HG03280 (cell line): Measurements from ENCODE around the gene PALLD.
"Not testable (repeated sequence)": the region's sequence is repeated elsewhere in the genome, so short reads cannot be mapped to it uniquely, and the experiment has no call there.

ENCODE experiments used
- ATAC-seq: cut with Tn5 transposase; IDR thresholded peaks from one replicate; pipeline ENCODE4 v1.9.1; 2021; ENCODE audit warnings: mild to moderate bottlenecking, moderate library complexity; ENCODE audit not compliant: unreplicated experiment

PALLD gene

DNA sequence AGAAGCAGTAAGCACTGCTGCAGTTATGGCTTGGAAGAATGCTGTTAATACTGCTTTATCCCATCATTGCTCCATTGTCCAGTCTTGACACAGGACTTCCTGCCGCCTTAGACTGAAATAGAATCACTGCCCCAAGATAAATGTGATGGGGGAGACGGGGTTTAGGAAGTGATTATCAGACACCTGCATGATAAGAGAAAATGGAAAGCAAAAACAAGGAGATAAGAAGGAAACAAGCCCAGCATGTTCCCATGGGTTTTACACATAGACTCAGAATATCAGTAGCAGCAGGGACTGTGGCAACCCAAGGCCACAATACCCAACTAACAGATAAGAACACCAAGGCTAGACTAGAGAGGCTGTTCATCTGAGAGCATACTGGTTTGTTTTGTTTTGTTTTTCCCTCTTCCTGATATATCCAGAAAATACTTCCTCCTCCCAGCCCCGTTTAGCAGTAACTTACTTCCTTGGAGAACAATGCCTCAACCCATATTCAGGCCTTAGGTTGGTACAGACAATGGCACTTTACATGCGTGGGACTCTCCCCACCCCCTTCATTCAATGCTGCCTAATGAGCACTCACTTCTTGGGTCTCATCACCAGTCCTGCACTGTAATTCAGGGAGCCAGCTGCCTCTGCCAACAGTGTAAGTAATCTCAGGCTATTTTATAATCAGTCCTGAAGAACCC, 280.6 kb downstream of the PALLD start:
- ATAC-seq: no peak

DNA sequence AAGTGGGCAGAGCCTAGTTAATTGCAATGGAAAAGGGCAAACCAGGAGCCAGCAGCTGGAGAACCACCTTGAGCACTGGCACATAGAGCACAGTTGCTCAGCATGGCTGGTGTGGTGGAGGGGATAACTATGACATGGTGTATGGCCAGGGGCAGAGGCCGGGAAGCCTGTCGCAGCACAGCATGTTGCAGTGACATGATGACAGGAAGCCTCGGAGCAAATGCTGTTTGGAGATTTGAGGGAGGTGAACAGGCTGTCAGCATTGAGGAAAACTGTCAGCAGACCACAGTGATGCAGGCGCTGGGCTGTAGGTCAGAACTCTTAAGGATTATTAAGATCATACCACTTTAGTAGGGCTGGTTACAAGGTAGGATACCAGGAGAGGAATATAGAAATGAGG, 284.5 kb downstream of the PALLD start:
- no peak for ATAC-seq

DNA sequence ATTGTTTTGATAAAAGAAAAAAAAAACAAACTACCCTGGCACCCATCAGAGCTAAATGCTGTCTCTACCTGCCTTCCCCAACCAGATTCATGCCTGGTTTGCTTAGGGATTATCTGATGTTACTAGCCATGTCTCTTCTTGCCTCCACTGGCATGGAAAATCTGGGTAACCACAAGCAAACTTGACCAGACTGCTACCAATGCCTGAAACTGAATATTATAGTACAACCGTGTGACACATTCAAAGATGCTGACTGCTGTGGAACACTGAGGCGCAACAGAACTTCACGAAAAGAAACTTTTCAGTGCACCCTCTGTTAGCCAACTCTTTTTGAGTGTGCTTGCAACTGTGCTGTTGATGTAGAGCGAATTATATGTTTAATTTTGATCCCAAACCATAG, 285.1 kb downstream of the PALLD start:
- ATAC-seq: no peak

DNA sequence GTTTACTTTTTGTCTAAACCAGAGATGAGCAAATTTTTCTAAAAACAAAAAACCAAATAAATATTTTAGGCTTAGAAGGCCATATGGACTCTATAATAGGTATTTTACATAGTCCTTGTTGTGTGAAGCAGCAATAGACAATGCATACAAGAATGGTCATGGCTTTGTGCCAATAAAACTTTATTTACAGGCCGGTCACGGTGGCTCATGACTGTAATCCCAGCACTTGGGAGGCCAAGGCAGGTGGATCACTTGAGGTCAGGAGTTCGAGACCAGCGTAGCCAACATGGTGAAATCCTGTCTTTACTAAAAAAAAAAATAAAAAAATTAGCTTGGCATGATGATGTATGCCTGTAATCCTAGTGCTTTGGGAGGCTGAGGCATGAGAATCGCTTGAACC, 285.6 kb downstream of the PALLD start:
- no peak for ATAC-seq

DNA sequence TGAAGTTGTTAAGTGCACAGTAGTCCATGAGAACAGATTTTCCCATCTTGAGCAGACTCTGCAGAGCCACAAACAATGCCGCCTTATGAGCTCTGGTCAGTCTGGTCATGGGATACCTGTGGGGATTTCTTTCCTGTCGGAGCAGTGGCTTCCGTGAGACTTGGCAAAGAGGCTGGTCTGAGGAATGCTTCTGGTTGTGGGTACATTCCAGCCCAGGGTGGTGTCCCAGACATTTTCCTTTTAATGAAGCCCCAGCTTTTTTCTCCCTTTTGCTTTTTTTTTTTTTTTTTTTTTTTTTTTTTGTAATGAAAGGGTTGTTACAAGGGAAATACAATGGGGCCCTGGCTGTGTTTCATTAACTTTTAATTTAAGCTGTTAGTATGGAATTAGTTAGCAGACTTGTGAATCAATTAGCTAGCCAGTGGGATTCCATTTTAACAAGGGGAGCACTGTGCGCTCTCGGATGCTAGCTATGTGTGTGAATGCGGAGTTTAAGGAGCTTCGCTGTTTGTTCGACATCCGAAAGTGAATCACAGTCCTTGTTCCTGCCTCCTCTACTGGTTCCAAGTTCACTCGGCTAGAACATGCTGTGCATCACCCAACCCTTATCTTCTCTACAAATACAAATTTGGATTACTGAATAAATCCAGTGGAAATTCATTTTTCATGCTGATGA, 288.1 kb downstream of the PALLD start:
- ATAC-seq: no peak

DNA sequence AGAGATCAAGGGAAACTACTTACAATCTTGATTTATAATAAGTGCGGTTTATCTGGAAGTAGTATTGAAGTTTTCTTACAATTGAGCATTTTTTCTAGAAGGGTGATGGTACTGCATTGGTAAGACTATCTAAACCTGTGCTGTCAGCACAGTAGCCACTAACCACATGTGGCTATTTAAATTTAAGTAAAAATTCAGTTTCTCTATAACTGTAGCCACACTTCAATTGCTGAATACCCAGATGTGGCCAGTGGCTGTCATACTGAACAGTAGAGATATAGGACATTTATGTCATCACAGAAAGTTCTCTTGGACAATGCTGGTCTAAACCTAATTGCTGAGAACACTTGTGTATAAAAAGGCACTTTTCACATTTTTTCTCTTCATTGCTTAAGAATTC, 290.5 kb downstream of the PALLD start:
- no peak for ATAC-seq

DNA sequence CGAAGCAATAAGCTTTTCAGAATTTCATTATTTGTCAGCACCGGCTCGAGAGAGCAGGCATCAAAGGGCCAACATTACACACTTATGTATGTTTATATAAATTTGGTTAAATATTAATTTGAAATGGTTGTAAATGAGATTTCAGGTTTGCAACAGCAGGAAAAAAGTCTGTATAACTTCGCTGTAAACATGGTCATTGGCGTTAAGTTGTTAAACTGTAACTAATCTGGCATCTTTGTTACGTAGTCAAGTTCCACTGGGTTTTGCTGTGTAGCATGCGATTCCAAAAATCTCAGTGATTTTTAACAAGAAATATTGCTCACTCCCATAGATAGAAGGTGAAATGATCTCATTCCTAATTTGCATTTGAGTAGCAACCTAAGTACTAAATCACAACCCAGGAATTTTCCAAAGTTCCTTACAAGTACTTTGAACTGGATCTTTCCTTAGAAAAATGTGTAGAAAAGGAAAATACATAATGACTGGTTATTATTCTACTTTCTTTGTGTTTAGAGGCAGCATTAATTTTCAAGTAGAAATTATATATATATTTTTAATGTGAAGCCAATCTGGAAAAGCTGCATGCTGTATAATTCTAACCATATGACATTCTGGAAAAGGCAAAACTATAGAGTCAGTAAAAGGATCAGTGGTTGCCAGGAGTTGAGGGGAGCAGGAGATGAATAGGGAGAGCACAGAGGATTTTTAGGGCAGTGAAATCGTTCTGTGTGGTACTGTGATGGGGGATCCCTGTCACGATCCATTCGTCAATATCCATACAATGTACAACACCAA, 291.1 kb downstream of the PALLD start:
- no peak for ATAC-seq

DNA sequence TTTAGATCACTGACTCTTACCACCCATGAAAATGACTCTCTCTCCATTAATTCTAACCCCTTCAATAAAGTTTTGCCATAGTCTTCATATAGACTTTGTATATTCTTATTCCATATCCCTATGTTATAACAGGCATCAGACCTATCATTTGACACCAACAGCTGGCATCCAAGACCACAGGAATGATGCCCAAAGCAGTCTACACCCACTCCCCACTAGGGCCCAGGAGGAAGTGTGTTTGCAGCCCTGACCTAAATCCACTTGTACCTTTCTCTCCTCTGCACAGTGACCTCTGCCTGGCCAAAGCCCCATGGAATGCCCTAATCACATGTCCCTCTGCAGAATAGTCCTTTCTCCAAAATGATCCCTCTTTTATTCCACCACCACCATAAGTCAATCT, 294.0 kb downstream of the PALLD start:
- ATAC-seq: no peak

DNA sequence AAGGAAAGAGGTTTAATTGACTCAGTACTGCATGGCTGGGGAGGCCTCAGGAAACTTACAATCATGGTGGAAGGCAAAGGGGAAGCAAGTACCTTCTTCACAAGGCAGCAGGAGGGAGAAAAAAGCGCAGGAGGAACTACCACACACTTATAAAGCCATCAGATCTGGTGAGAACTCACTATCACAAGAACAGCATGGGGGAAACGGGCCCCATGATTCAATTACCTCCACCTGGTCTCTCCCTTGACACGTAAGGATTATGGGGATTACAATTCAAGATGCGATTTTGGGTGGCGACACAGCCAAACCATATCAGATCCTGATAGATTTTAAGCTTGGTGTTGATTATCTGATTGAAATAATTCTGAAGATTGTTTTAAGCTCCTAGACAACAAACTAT, 294.5 kb downstream of the PALLD start:
- no peak for ATAC-seq

DNA sequence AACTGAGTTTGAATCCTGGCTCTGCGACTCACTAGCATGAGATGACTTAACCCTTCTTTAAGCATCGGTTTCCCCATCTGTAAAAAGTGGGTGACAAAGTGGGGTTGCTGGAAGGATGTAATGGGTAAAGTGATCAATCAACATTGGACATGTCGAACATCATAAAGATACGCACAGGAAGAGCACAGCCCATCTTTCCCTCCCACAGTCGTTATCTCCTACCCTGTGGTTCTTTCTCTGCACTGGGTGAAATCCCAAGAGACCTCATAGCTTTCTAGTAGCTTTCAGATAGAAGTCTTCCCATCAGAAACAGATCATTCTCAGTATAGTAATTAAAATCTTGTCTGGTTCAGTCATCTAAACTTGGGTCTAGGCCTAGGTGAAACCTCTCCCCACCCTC, 296.7 kb downstream of the PALLD start:
- no peak for ATAC-seq

DNA sequence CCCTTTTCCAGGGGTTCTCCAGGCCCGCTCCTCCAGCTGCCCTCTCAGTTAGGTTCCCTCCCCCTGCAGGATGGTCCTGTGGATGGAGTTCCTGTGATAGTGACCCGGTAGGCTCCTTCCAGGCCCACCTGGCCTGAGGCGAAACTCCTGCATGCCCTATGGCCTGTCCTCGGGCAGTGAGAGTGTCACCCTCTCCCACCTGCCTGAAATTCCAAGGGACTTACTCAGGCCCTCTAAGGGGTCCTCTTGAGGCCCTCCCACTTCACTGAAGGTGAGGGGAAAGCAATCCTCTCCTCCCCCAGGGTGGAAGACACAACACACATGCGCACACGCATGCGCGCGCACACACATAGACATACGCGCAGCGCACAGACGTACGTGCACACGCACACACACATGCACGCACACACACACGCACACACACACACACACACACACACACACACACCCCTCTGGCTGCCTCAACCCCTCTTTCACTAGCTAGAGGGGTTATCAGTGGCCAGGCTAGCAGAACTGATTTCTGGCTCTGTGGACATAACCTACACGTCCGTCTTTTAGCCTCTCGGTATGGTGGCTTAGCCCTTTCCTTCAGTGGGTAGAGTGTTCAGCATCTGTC, 297.3 kb downstream of the PALLD start:
- no peak for ATAC-seq

DNA sequence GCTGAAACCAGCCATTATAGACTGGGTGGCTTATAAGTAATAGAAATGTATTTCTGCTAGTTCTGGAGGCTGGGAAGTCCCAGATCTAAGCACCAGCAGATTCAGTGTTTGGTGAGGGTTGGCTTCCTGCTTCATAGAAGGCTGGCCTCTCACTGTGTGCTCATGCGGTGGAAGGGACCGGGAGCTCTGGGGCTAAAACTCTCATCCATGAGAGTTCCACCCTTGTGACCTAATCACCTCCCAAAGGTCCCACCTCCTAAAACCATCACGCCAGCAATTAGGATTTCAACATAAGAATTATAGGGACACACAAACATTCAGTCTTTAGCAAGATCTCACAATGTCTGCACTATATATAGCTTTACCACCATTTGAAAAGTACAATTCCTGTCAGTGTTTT, 298.0 kb downstream of the PALLD start:
- ATAC-seq: no peak

DNA sequence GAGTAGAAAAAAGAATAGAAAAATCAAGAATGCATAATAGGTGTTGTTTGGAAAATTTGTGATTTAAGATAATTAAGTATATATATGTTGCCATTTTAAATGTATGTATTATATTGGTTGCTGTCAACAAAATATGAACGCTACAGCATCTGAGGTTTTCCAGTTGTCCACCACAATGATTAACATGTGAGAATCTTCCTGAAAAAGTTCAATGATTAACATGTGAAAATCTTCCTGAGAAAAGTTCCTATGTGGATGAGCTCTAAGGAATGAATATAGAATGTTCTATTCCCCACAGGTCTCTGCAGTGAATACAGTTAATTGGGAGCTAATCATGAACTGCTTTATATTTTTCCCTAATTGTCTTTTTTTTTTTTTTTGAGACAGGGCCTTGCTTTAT, 298.5 kb downstream of the PALLD start:
- no peak for ATAC-seq

DNA sequence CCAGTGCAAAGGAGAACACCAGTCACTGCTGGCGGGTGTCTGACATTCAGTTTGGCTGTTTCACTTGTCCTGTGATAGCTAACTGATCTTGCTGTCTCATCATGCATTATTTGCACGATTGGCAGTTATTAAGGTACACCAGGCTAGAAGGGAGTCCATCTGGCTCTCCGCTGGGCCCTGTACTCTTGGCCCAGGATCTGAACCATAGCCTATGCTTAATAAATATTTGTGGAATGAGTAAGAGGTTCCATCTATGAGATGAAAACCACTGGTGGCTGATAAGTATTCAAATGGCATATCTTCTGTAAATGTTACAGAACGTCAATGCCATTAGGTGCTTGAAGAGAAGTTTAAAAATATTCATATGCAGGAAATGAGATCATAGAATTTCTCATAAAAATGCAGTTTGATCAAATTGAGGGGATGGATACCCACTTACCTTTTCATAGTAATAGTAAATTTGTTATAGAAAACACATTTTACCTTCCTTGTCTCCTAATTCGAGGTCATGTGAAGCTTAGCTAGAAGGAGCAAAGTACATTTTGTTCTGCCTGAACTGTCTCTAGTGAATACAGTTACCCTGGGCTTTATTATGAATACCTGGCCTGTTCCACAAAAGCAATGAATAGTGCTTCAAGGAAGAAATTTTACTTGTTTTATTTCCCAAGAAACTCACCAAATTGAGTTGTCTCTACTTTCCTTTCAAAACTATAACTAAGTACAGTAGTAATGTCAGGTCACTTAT, 299.7 kb downstream of the PALLD start:
- ATAC-seq: no peak

DNA sequence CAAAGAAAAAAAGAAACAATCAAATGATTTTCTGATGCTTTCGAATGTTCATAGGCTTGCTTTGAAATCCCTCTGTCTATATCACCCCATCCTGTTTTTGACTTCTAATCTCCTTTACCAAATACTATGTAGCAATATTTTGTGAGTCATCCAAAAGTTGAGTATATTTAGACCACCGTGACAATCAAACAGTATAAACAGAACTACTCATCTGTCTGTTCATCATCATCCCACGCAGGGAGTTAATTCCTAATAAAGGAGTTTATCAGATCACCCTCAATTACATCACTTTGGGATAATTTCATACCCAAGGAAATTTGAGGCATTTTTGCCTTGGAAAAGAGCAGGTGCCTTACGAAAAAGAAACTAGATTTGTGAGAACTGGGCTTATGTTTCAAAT, 300.3 kb downstream of the PALLD start:
- no peak for ATAC-seq

DNA sequence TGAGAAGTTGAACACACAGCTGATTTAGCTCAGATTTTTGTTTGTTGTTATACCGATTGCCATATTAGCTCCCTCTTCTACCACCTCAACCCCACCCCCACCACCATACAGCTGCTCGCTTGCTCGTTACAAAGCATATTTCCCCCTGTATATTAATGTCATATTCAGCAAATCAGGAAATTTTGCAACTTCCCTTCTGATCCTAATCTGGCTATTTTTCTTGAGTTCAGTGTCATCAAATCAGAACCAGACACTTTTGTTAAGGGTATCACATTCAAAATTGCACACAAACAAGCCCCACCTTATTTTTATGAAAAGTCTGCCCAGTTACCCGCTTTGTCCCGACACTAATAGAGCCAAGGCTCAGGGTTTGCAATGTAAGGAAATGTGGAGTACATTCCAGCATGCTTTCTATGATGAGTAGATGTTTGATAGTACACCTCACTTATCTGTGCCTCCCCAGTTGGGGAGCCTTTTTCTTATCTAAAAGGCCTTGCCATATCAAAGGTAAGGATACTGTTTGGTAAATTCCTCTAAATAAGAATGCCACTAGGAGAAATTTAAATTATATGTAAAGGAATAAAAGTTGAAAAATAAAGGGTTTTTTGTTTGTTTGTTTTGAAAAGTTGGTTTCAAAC, 301.0 kb downstream of the PALLD start:
- no peak for ATAC-seq

DNA sequence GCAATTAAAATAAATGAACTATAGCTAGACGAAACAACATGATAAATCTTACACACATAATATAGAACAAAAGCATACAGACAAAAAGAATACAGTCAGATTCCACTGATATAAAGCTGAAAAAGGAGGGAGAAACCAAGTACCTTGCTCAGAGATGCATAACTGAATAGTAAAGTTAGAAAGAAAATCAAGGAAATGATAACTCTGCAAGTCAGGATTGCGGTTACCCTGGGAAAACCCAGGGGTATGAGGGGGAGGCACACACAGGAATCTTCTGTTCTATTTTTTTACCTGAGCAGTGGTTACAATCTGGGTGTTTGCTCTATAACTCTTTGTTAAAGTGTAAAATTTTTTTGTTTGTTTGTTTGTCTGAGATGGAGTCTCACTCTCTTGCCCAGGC, 304.1 kb downstream of the PALLD start:
- ATAC-seq: no peak

DNA sequence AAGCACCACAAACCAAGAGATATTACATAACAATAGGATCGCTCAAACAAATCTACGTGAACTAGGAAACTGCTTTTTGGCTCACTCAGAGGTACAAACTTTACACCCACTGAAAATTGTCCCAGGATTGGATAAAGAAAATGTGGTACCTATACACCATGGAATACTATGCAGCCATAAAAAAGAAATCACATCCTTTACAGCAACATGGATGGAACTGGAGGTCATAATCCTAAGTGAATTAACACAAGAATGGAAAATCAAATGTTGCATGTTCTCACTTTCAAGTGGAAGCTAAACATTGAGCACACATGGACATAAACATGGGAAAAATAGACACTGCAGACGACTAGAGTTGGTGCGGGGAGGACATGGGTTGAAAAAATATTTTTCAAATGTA, 305.4 kb downstream of the PALLD start:
- ATAC-seq: no peak

DNA sequence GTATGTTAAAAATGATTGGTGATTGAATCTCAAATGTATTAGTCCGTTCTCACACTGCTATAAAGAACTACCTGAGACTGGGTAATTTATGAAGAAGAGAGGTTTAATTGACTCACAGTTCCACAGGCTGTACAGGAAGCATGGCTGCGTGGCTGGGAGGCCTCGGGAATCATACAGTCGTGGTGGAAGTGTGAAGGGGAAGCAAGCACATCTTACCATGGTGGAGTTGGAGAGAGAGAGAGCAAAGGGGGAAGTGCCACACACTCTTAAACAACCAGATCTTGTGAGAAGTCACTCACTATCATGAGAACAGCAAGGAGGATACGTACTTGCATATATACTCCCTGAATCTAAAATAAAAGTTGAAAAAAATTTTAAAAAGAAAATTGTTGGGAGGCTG, 306.2 kb downstream of the PALLD start:
- ATAC-seq: not testable (repeated sequence)

DNA sequence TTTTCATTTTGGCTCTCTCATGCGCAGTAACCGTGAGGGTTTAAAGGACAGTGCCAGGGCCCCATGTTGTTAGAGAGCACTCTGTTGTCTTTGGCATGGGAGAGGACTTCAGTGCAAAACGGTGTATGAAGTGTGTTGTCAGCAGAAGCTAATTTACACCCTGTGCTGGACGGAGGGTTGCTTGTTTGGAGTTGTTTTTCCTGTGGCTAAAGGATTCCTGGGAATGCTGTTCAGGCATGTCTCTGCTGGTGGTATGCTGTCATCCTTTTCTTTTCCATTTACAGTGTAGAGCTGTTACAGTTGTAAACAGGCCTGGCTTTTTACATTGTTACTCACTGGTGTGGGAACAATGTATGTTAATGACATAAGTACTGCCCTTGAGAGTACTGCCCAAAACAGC, 306.9 kb downstream of the PALLD start:
- no peak for ATAC-seq

DNA sequence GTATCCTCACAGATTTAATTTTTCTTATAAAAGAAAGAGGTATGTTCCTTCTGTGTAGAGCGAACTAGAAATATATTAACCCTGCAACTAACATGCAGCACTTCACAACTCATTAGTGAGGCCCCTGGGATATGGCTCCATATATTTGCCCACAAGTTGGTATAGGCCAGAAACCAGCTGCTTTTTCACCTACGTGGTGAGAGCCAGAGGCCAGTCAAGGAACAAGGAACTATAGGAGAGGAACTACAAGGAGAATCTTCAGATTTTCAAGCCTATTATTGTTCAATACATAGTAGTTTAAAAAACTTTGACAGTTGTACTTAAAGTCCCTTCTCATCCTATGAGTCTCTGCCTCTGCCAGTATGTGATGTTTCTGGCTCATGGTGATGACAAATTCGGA, 307.3 kb downstream of the PALLD start:
- ATAC-seq: no peak
